ENCODE measurements around the gene IL16.

The IL16 gene

DNA sequence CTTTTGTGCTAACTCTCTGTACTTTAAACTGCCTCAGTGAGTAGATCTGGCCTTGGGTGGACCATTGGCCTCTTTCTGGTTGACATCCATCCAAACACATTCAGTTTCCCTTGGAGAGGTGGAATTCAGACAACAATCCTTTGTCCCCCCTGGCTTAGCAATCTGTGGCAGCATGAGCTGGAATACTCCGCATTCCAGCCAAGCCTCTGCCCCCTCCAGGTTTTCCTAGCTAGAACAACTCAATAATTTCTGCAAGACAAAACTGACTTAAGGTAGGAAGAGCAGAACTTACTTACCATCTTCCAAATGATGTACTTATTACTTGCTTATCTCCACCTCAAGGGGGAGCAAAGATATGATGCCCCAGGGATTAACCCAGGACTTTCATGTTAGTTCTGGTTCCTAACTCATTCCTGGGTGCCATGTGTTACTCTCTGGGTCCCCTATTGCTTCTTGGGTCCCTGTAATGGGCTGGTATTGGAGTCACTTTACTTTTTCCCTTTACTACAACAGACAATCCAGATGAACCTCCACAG is 21.8 kb upstream of the IL16 start:
- Histone ChIP-seq H3K9me3 (ENCODE audit: control insufficient read depth, insufficient read depth, low read length) (no peaks in the 10 kb centered on the region), H3K27me3 (ENCODE audit: control insufficient read depth, insufficient read depth, low read length) (no peaks in the 10 kb centered on the region), H3K4me1 (ENCODE audit: control insufficient read depth, insufficient read depth, low read length) (no peaks in the 10 kb centered on the region; the same call in 1 of the 2 replicates), H3K27ac (ENCODE audit: low read length) (no peak overlapping the region), H3K36me3 (ENCODE audit: control insufficient read depth, insufficient read depth, low read length) (no peaks in the 10 kb centered on the region), H3K4me3 (ENCODE audit: low read length) (no peak overlapping the region)
- WGBS (ENCODE audit: insufficient coverage, insufficient read length) = no CpG with 5 or more reads among the region's 1 CpG
- DNase-seq (ENCODE audit: low read depth, low spot score) = no peak

GRCh38 chr15:81175496-81175895 is 21.2 kb upstream of the IL16 start:
- Histone ChIP-seq H3K36me3 (ENCODE audit: control insufficient read depth, insufficient read depth, low read length) (no peaks in the 10 kb centered on the region), H3K4me1 (ENCODE audit: control insufficient read depth, insufficient read depth, low read length) (no peaks in the 10 kb centered on the region; the same call in 1 of the 2 replicates), H3K27me3 (ENCODE audit: control insufficient read depth, insufficient read depth, low read length) (no peaks in the 10 kb centered on the region), H3K27ac (ENCODE audit: low read length) (no peak overlapping the region), H3K9me3 (ENCODE audit: control insufficient read depth, insufficient read depth, low read length) (no peaks in the 10 kb centered on the region), H3K4me3 (ENCODE audit: low read length) (no peak overlapping the region)
- no peak for DNase-seq (ENCODE audit: low read depth, low spot score)
- 100% methylated on average over 1 of the region's 1 CpG for WGBS (ENCODE audit: insufficient coverage, insufficient read length)

GRCh38 chr15:81176291-81176893 is 20.3 kb upstream of the IL16 start:
- no peak for DNase-seq (ENCODE audit: low read depth, low spot score)
- no peaks in the 10 kb centered on the region for H3K9me3 ChIP-seq (ENCODE audit: control insufficient read depth, insufficient read depth, low read length)
- H3K27ac ChIP-seq (ENCODE audit: low read length) = no peak overlapping the region
- H3K4me1 ChIP-seq (ENCODE audit: control insufficient read depth, insufficient read depth, low read length) = no peaks in the 10 kb centered on the region; the same call in 1 of the 2 replicates
- H3K4me3 ChIP-seq (ENCODE audit: low read length) = no peak overlapping the region
- no peaks in the 10 kb centered on the region for H3K27me3 ChIP-seq (ENCODE audit: control insufficient read depth, insufficient read depth, low read length)
- WGBS (ENCODE audit: insufficient coverage, insufficient read length) = no CpG with 5 or more reads among the region's 16 CpGs
- no peaks in the 10 kb centered on the region for H3K36me3 ChIP-seq (ENCODE audit: control insufficient read depth, insufficient read depth, low read length)

DNA sequence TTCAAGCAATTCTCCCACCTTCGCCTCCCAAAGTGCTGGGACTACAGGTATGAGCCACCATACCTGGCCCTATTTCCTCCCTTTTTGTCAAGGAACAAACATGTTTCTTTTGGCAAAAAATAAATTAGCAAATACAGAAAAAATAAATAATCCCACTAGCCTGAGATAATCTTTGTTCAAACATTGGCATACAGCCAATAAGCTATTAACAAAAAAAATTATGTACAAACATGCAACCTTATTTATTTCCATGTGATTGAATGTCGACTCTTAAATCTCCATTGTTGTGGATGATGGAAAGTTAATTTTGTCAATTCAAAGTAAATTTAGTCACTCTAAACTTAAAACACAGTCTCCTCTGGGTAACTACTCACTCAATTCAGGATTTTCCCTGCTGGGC is 18.3 kb upstream of the IL16 start:
- Histone ChIP-seq H3K9me3 (ENCODE audit: control insufficient read depth, insufficient read depth, low read length) (no peaks in the 10 kb centered on the region), H3K4me3 (ENCODE audit: low read length) (no peak overlapping the region), H3K4me1 (ENCODE audit: control insufficient read depth, insufficient read depth, low read length) (peaks cover 2% of the 10 kb centered on the region; the same call in 1 of the 2 replicates), H3K27ac (ENCODE audit: low read length) (no peak overlapping the region), H3K27me3 (ENCODE audit: control insufficient read depth, insufficient read depth, low read length) (no peaks in the 10 kb centered on the region), H3K36me3 (ENCODE audit: control insufficient read depth, insufficient read depth, low read length) (no peaks in the 10 kb centered on the region)
- no CpG with 5 or more reads among the region's 2 CpGs for WGBS (ENCODE audit: insufficient coverage, insufficient read length)
- no peak for DNase-seq (ENCODE audit: low read depth, low spot score)

DNA sequence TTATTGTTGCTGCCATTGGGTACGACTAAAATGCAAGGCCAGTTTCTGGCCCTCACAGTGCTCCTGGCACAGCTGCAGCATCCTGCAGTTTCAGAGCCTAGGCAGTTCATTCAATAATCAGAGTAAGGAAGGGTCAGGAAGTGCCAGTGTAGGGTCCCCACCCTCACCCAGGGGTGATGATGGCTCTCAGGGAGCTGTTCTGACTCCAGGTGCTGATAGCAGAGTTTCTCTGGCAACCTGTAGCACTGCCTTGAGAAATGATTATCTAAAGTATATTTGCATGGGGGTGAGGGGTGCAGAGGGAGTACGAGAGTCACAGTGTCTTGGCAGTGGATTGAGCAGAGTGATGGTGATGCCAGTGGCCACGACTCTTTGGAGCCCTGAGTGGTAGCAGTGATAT is 15.5 kb upstream of the IL16 start:
- no peaks in the 10 kb centered on the region for H3K9me3 ChIP-seq (ENCODE audit: control insufficient read depth, insufficient read depth, low read length)
- no peaks in the 10 kb centered on the region for H3K27me3 ChIP-seq (ENCODE audit: control insufficient read depth, insufficient read depth, low read length)
- H3K27ac ChIP-seq (ENCODE audit: low read length) = no peak overlapping the region
- no peak for DNase-seq (ENCODE audit: low read depth, low spot score)
- WGBS (ENCODE audit: insufficient coverage, insufficient read length) = no CpG with 5 or more reads among the region's 3 CpGs
- H3K36me3 ChIP-seq (ENCODE audit: control insufficient read depth, insufficient read depth, low read length) = no peaks in the 10 kb centered on the region
- 0 out of 2 replicates have a peak, but pooled peaks cover 2% of the 10 kb centered on the region for H3K4me1 ChIP-seq (ENCODE audit: control insufficient read depth, insufficient read depth, low read length)
- no peak overlapping the region for H3K4me3 ChIP-seq (ENCODE audit: low read length)

DNA sequence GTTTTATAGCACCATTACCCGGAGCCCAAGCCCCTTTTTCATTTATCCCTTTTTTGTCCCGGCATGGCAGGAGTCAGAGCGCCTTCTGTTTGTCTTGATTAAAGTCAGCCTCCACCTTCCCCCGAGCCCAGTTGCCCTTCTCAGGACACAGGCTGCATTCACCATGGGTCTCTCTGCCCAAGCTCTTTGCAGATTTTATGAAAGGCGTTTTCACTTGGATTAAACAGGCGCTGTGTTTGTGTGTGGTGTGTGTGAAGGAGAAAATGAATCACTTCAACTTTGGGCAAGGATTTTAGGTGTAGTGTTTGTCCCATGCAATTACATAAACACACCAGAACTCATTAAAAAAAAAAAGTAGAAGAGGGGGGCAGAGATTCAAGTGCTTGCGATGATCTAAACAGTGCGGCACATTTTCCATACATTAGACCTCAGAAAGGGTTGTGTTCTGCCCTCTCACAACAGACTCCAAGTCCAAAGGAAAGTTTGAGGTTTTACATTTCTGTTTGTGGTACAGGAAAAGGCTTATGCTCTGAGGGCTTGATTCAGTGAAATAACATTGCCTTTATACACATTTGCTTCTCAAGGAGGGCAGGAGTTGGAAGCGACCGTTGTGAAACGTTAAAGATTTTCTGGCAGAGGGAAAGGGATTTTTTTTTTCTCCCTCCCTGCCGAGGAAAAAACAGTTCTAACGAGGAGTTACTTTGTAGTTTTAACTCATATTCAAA is 14.5 kb upstream of the IL16 start:
- no peak for DNase-seq (ENCODE audit: low read depth, low spot score)
- Histone ChIP-seq H3K36me3 (ENCODE audit: control insufficient read depth, insufficient read depth, low read length) (no peaks in the 10 kb centered on the region), H3K4me3 (ENCODE audit: low read length) (no peak overlapping the region), H3K4me1 (ENCODE audit: control insufficient read depth, insufficient read depth, low read length) (0 out of 2 replicates have a peak, but pooled peaks cover 2% of the 10 kb centered on the region), H3K9me3 (ENCODE audit: control insufficient read depth, insufficient read depth, low read length) (no peaks in the 10 kb centered on the region), H3K27me3 (ENCODE audit: control insufficient read depth, insufficient read depth, low read length) (no peaks in the 10 kb centered on the region), H3K27ac (ENCODE audit: low read length) (no peak overlapping the region)
- WGBS (ENCODE audit: insufficient coverage, insufficient read length) = no CpG with 5 or more reads among the region's 13 CpGs

DNA sequence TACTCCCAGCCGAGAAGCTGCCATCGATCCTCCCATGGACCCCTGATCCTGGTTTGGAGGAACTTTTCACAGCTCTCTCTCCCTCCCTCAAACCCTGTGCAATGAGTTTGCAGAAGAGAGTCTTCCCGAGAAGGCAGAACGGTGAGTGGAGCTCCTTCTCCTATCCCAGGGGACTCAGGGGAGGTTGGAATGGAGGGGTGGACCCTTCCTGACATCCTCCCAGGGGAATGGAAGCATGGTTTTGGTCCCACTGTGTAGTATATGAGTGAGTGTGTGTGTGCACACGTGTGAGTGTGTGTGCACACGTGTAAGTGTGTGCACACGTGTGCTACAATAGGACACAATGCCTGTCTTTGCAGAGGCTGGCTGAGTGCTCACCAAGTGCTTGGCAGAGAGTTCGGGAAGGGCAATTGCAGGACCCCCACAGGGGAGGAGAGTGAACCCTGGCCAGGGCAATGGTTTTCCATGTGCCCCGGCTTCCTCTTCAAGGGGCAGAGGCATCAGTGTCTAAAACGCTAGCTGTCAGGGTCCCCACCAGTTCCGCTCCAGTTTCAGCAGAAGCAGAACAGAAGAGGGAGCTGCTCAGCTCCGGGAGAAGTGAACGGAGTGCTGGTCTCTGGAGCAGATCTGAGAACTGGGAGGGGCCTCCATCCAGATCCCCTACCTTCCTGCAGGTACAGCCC is 13.8 kb upstream of the IL16 start:
- WGBS (ENCODE audit: insufficient coverage, insufficient read length) = no CpG with 5 or more reads among the region's 13 CpGs
- H3K27ac ChIP-seq (ENCODE audit: low read length) = no peak overlapping the region
- no peaks in the 10 kb centered on the region for H3K36me3 ChIP-seq (ENCODE audit: control insufficient read depth, insufficient read depth, low read length)
- DNase-seq (ENCODE audit: low read depth, low spot score) = no peak
- no peak overlapping the region for H3K4me3 ChIP-seq (ENCODE audit: low read length)
- 0 out of 2 replicates have a peak, but pooled peaks cover 2% of the 10 kb centered on the region for H3K4me1 ChIP-seq (ENCODE audit: control insufficient read depth, insufficient read depth, low read length)
- H3K9me3 ChIP-seq (ENCODE audit: control insufficient read depth, insufficient read depth, low read length) = no peaks in the 10 kb centered on the region
- no peaks in the 10 kb centered on the region for H3K27me3 ChIP-seq (ENCODE audit: control insufficient read depth, insufficient read depth, low read length)

- no peak for DNase-seq (ENCODE audit: low read depth, low spot score)
- WGBS (ENCODE audit: insufficient coverage, insufficient read length) = no CpG with 5 or more reads among the region's 4 CpGs
- no peak overlapping the region for H3K4me3 ChIP-seq (ENCODE audit: low read length)
- no peaks in the 10 kb centered on the region for H3K36me3 ChIP-seq (ENCODE audit: control insufficient read depth, insufficient read depth, low read length)
- no peak overlapping the region for H3K27ac ChIP-seq (ENCODE audit: low read length)
- H3K4me1 ChIP-seq (ENCODE audit: control insufficient read depth, insufficient read depth, low read length) = 0 out of 2 replicates have a peak, but pooled peaks cover 2% of the 10 kb centered on the region
- no peaks in the 10 kb centered on the region for H3K27me3 ChIP-seq (ENCODE audit: control insufficient read depth, insufficient read depth, low read length)
- no peaks in the 10 kb centered on the region for H3K9me3 ChIP-seq (ENCODE audit: control insufficient read depth, insufficient read depth, low read length)
Measured at GRCh38 chr15:81183439-81183775, 13.3 kb upstream of the IL16 start.

- WGBS (ENCODE audit: insufficient coverage, insufficient read length) = no CpG with 5 or more reads among the region's 5 CpGs
- H3K4me3 ChIP-seq (ENCODE audit: low read length) = no peak overlapping the region
Measured at GRCh38 chr15:81184188-81184587, 12.5 kb upstream of the IL16 start.

GRCh38 chr15:81185631-81186295 is 10.9 kb upstream of the IL16 start:
- DNase-seq (ENCODE audit: low read depth, low spot score) = no peak
- 0 out of 2 replicates have a peak, but pooled peaks cover 2% of the 10 kb centered on the region for H3K4me1 ChIP-seq (ENCODE audit: control insufficient read depth, insufficient read depth, low read length)
- WGBS (ENCODE audit: insufficient coverage, insufficient read length) = 100% methylated on average over 1 of the region's 5 CpGs
- no peaks in the 10 kb centered on the region for H3K9me3 ChIP-seq (ENCODE audit: control insufficient read depth, insufficient read depth, low read length)
- H3K27ac ChIP-seq (ENCODE audit: low read length) = no peak overlapping the region
- no peaks in the 10 kb centered on the region for H3K27me3 ChIP-seq (ENCODE audit: control insufficient read depth, insufficient read depth, low read length)
- no peaks in the 10 kb centered on the region for H3K36me3 ChIP-seq (ENCODE audit: control insufficient read depth, insufficient read depth, low read length)
- H3K4me3 ChIP-seq (ENCODE audit: low read length) = no peak overlapping the region

More at GRCh38 chr15:81184188-81184587, 12.5 kb upstream of the IL16 start:
- H3K4me1 ChIP-seq (ENCODE audit: control insufficient read depth, insufficient read depth, low read length) = 0 out of 2 replicates have a peak, but pooled peaks cover 2% of the 10 kb centered on the region
- no peak overlapping the region for H3K27ac ChIP-seq (ENCODE audit: low read length)
- no peaks in the 10 kb centered on the region for H3K36me3 ChIP-seq (ENCODE audit: control insufficient read depth, insufficient read depth, low read length)
- H3K9me3 ChIP-seq (ENCODE audit: control insufficient read depth, insufficient read depth, low read length) = no peaks in the 10 kb centered on the region
- DNase-seq (ENCODE audit: low read depth, low spot score) = no peak
- H3K27me3 ChIP-seq (ENCODE audit: control insufficient read depth, insufficient read depth, low read length) = no peaks in the 10 kb centered on the region
